K562 (cell line): ENCODE data around the gene RFC5. TPM values are rescaled to one million over a fixed set of nuclear protein-coding genes. Genes with fewer than 3 reads are reported as not detected.

ENCODE experiments used
- AFF4 ChIP-seq: sonication (generic); formaldehyde crosslinking; IDR thresholded peaks from 2 replicates; pipeline ENCODE4 v1.8.0; 2023; ENCODE audit warnings: mild to moderate bottlenecking, missing genetic modification reagents
- CHD1 ChIP-seq: fragments of 200-600 bp; sonication (generic); IDR thresholded peaks from one replicate; pipeline ENCODE4 v1.6.1; 2012; ENCODE audit warnings: mild to moderate bottlenecking, moderate library complexity, low read length, inconsistent platforms
- MGA ChIP-seq: fragments of 450-650 bp; IDR thresholded peaks from 2 replicates; pipeline ENCODE4 v1.6.1; 2016; ENCODE audit warnings: mild to moderate bottlenecking, moderate library complexity
- MTA2 ChIP-seq: fragments of 450-650 bp; IDR thresholded peaks from 2 replicates; pipeline ENCODE4 v1.6.1; 2016; ENCODE audit warnings: low read depth
- NCOR1 ChIP-seq: fragments of 450-650 bp; IDR thresholded peaks from 2 replicates; pipeline ENCODE4 v1.6.1; 2016; ENCODE audit warnings: mild to moderate bottlenecking, moderate library complexity
- PHF8 ChIP-seq: fragments of 200-600 bp; sonication (generic); IDR thresholded peaks from 2 replicates; pipeline ENCODE4 v1.6.1; 2012; ENCODE audit warnings: mixed run types, mild to moderate bottlenecking, inconsistent platforms, low read length, moderate library complexity, borderline replicate concordance
- TAL1 ChIP-seq: fragments of 450-650 bp; IDR thresholded peaks from 2 replicates; pipeline ENCODE4 v1.6.1; 2016; ENCODE audit warnings: mild to moderate bottlenecking
- TCF3 ChIP-seq: sonication (generic); formaldehyde crosslinking; IDR thresholded peaks from 2 replicates; pipeline ENCODE4 v1.4.0; 2020; ENCODE audit warnings: mild to moderate bottlenecking, missing genetic modification reagents
- XRCC5 ChIP-seq: fragments of 200-400 bp; formaldehyde crosslinking; IDR thresholded peaks from 2 replicates; pipeline ENCODE4 v1.6.1; 2017; ENCODE audit warnings: low read depth, mild to moderate bottlenecking, low read length
- ZFP36 ChIP-seq: fragments of 150-350 bp; IDR thresholded peaks from 2 replicates; pipeline ENCODE4 v1.6.1; 2018; ENCODE audit warnings: low read length, low read depth; ENCODE audit not compliant: partially characterized antibody
- ZKSCAN1 ChIP-seq: fragments of 150-350 bp; IDR thresholded peaks from 2 replicates; pipeline ENCODE4 v1.6.1; 2016; ENCODE audit warnings: low read depth, low read length
- polyA plus RNA-seq, 8 experiments: library from polyadenylated mRNA; depleted of rRNA in 4 of 8; stranded (reverse) in 5 of 8; unstranded in 3 of 8; fragments of >200 nt; fragmentation: Nextera tagmentation in 2 of 8; fragmentation: Illumina TruSeq in 1 of 8; extraction: Ambion mirVana in 2 of 8; extraction: Trizol in 1 of 8; gene quantifications; 2 replicates each; pipeline versions ENCODE4 v1.2.1 to v1.2.3, GENCODE V29; 2011 to 2014; ENCODE audit warnings: inconsistent platforms in 1 of 8, missing spikeins in 1 of 8
- total RNA-seq, 7 experiments: library from RNA; depleted of rRNA in 6 of 7; stranded (reverse); fragments of >200 nt in 6 of 7; fragmentation: Illumina TruSeq in 2 of 7; extraction: Trizol in 2 of 7; gene quantifications; 2 replicates each; pipeline versions ENCODE4 v1.2.1 to v1.2.3, GENCODE V29; 2011 to 2021; ENCODE audit warnings: low replicate concordance in 1 of 7

Gene RFC5
- total and polyA plus RNA-seq, 9 of the 15 experiments (the other 6 are each of a cell fraction or from before 2014, with no cell fraction given): 61.8 to 189 (median 92.9) TPM

- TF ChIP-seq MGA (peak; percentile 34; the same call in 1 of the 2 replicates), NCOR1 (no peak), MTA2 (peak; percentile 24; the same call in 1 of the 2 replicates), CHD1 (no peak), ZKSCAN1 (no peak), XRCC5 (no peak), TCF3 (CRISPR knock-in tag) (peak; percentile 72), ZFP36 (peak; percentile 21), AFF4 (no peak), PHF8 (no peak), TAL1 (0 out of 2 replicates have a peak, but pooled peaks have one; percentile 34)
Measured at GRCh38 chr12:118032188-118032587, 15.7 kb downstream of the RFC5 start (continued).
